ENCODE results near the gene CPXM1.
"Not testable (repeated sequence)": the region's sequence is repeated elsewhere in the genome, so short reads cannot be mapped to it uniquely, and the experiment has no call there.

Gene CPXM1

GRCh38 chr20:2835331-2835796 is 34.9 kb upstream of the CPXM1 start:
- H3K27me3 ChIP-seq (ENCODE audit: insufficient read depth, low read length, poor library complexity, severe bottlenecking): no peaks in the 10 kb centered on the region
- H2AFZ ChIP-seq (ENCODE audit: low read length): no peak overlapping the region
- no peaks in the 10 kb centered on the region for H3F3A ChIP-seq (ENCODE audit: low read depth)
- H3K4me3 ChIP-seq (ENCODE audit: low read length, poor library complexity, severe bottlenecking): no peak overlapping the region
- H3K79me2 ChIP-seq (ENCODE audit: insufficient read depth, low read length): peaks cover 13% of the 10 kb centered on the region; the same call in 1 of the 2 replicates
- peaks cover 9% of the 10 kb centered on the region for H3K4me1 ChIP-seq (ENCODE audit: insufficient read depth, low read length, poor library complexity, severe bottlenecking)
- TF ChIP-seq EZH2phosphoT487 (IDR thresholded peaks at IDR 0.05; ENCODE audit: borderline replicate concordance): no peak
- no peak for TF ChIP-seq CTCF (conservative IDR thresholded peaks at IDR 0.05; ENCODE audit: low read length)
- no peaks in the 10 kb centered on the region for H3K9me3 ChIP-seq (ENCODE audit: insufficient read depth, low read depth, low read length)
- no peaks in the 10 kb centered on the region for H3K36me3 ChIP-seq (ENCODE audit: insufficient read depth, low read length)
- no peaks in the 10 kb centered on the region for H3K9me2 ChIP-seq (replicated peaks; ENCODE audit: low read depth, low read length)
- H3K4me2 ChIP-seq (ENCODE audit: low read depth, low read length, poor library complexity, severe bottlenecking): no peak overlapping the region
- H3K9ac ChIP-seq (ENCODE audit: low read depth, low read length, poor library complexity, severe bottlenecking): no peak overlapping the region
- H4K20me1 ChIP-seq (ENCODE audit: insufficient read depth, low read length, poor library complexity, severe bottlenecking): no peaks in the 10 kb centered on the region

GRCh38 chr20:2834401-2835110 is 34.1 kb upstream of the CPXM1 start:
- no peak overlapping the region for H3K4me3 ChIP-seq (ENCODE audit: low read length, poor library complexity, severe bottlenecking)
- H3K9me3 ChIP-seq (ENCODE audit: insufficient read depth, low read depth, low read length): no peaks in the 10 kb centered on the region
- no peaks in the 10 kb centered on the region for H3K9me2 ChIP-seq (replicated peaks; ENCODE audit: low read depth, low read length)
- no peaks in the 10 kb centered on the region for H4K20me1 ChIP-seq (ENCODE audit: insufficient read depth, low read length, poor library complexity, severe bottlenecking)
- no peak for TF ChIP-seq CTCF (conservative IDR thresholded peaks at IDR 0.05; ENCODE audit: low read length)
- TF ChIP-seq EZH2phosphoT487 (IDR thresholded peaks at IDR 0.05; ENCODE audit: borderline replicate concordance): no peak
- H3F3A ChIP-seq (ENCODE audit: low read depth): no peaks in the 10 kb centered on the region
- no peak overlapping the region for H3K4me2 ChIP-seq (ENCODE audit: low read depth, low read length, poor library complexity, severe bottlenecking)
- H3K4me1 ChIP-seq (ENCODE audit: insufficient read depth, low read length, poor library complexity, severe bottlenecking): peaks cover 6% of the 10 kb centered on the region
- no peak overlapping the region for H3K9ac ChIP-seq (ENCODE audit: low read depth, low read length, poor library complexity, severe bottlenecking)
- H3K36me3 ChIP-seq (ENCODE audit: insufficient read depth, low read length): no peaks in the 10 kb centered on the region
- no peaks in the 10 kb centered on the region for H3K27me3 ChIP-seq (ENCODE audit: insufficient read depth, low read length, poor library complexity, severe bottlenecking)
- H2AFZ ChIP-seq (ENCODE audit: low read length): no peak overlapping the region
- H3K79me2 ChIP-seq (ENCODE audit: insufficient read depth, low read length): peaks cover 5% of the 10 kb centered on the region; the same call in 1 of the 2 replicates

DNA sequence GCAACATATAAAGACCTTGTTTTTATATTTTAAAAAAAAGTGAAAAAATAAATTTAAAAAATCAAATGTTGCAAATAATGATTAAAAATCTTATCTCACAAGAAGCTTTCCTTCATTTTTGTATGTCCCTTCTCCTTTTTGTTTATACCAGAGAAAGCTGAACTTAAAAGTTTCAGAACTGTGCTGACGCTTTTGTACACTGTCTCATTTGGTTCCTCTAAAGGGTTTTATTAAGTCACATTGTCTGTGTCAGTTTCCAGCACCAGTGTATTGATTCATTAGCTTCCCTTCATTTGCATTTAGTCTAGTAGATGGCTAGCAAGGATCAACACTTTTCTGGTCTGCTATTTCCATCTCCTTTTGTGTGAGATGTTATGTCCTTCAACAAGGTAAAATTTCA is 33.3 kb upstream of the CPXM1 start:
- Histone ChIP-seq H3K36me3 (ENCODE audit: insufficient read depth, low read length) (no peaks in the 10 kb centered on the region), H3K4me2 (ENCODE audit: low read depth, low read length, poor library complexity, severe bottlenecking) (no peak overlapping the region), H3F3A (ENCODE audit: low read depth) (no peaks in the 10 kb centered on the region), H3K4me1 (ENCODE audit: insufficient read depth, low read length, poor library complexity, severe bottlenecking) (no peaks in the 10 kb centered on the region), H3K9me2 (replicated peaks; ENCODE audit: low read depth, low read length) (no peaks in the 10 kb centered on the region), H3K9me3 (ENCODE audit: insufficient read depth, low read depth, low read length) (no peaks in the 10 kb centered on the region), H3K9ac (ENCODE audit: low read depth, low read length, poor library complexity, severe bottlenecking) (no peak overlapping the region), H2AFZ (ENCODE audit: low read length) (no peak overlapping the region), H3K79me2 (ENCODE audit: insufficient read depth, low read length) (no peaks in the 10 kb centered on the region), H4K20me1 (ENCODE audit: insufficient read depth, low read length, poor library complexity, severe bottlenecking) (no peaks in the 10 kb centered on the region), H3K4me3 (ENCODE audit: low read length, poor library complexity, severe bottlenecking) (no peak overlapping the region), H3K27me3 (ENCODE audit: insufficient read depth, low read length, poor library complexity, severe bottlenecking) (no peaks in the 10 kb centered on the region)
- TF ChIP-seq EZH2phosphoT487 (IDR thresholded peaks at IDR 0.05; ENCODE audit: borderline replicate concordance): no peak
- no peak for TF ChIP-seq CTCF (conservative IDR thresholded peaks at IDR 0.05; ENCODE audit: low read length)

GRCh38 chr20:2831206-2831605 is 30.8 kb upstream of the CPXM1 start:
- not testable (repeated sequence) for H3K9me3 ChIP-seq (ENCODE audit: insufficient read depth, low read depth, low read length); H4K20me1 ChIP-seq (ENCODE audit: insufficient read depth, low read length, poor library complexity, severe bottlenecking); H3K4me3 ChIP-seq (ENCODE audit: low read length, poor library complexity, severe bottlenecking); H3K9me2 ChIP-seq (replicated peaks; ENCODE audit: low read depth, low read length); H3K36me3 ChIP-seq (ENCODE audit: insufficient read depth, low read length); H2AFZ ChIP-seq (ENCODE audit: low read length); H3K79me2 ChIP-seq (ENCODE audit: insufficient read depth, low read length); H3K27me3 ChIP-seq (ENCODE audit: insufficient read depth, low read length, poor library complexity, severe bottlenecking); H3F3A ChIP-seq (ENCODE audit: low read depth); H3K4me2 ChIP-seq (ENCODE audit: low read depth, low read length, poor library complexity, severe bottlenecking); H3K9ac ChIP-seq (ENCODE audit: low read depth, low read length, poor library complexity, severe bottlenecking)
- H3K4me1 ChIP-seq (ENCODE audit: insufficient read depth, low read length, poor library complexity, severe bottlenecking): peaks cover 11% of the 10 kb centered on the region

All from Loucy (cell line).